A673 (cell line): ENCODE results near the gene ZDHHC22. TPM values are rescaled to one million over a fixed set of nuclear protein-coding genes. Genes with fewer than 3 reads are reported as not detected.

Source experiments
- BruUV-seq: library from RNA; stranded (reverse); fragments of 400-500 nt; replicated peaks from 2 replicates; lab custom pipeline; 2021; lab: Mats Ljungman, UMichigan
- CTCF ChIA-PET: fragments of 300-600 bp; sonication (Branson Sonifier 250); formaldehyde crosslinking; loops from one replicate; lab custom pipeline; 2022; ENCODE audit warnings: antibody characterized with exemption; lab: Charles Lee
- POLR2A ChIA-PET: fragments of 300-600 bp; sonication (Branson Sonifier 250); formaldehyde crosslinking; loops from one replicate; lab custom pipeline; 2022; ENCODE audit warnings: antibody characterized with exemption; ENCODE audit not compliant: low non-redundant PET; lab: Charles Lee
- DNase-seq: peaks from one replicate; pipeline ENCODE4 v3.0.0-alpha.2; 2015; ENCODE audit warnings: low spot score
- H3K27ac ChIP-seq: fragments of 200-600 bp; sonication (generic); 2 replicates; pipeline ENCODE4 v1.5.1; 2016; ENCODE audit warnings: mixed run types, low read depth, mild to moderate bottlenecking, mixed read lengths, antibody characterized with exemption, low read length; ENCODE audit not compliant: poor library complexity, severe bottlenecking
- H3K27me3 ChIP-seq: fragments of 200-600 bp; sonication (generic); replicated peaks from 2 replicates; pipeline ENCODE4 v1.6.1; 2017; ENCODE audit warnings: mixed run types, low read depth, mild to moderate bottlenecking, mixed read lengths, antibody characterized with exemption, low read length; ENCODE audit not compliant: insufficient read depth, poor library complexity
- H3K36me3 ChIP-seq: fragments of 200-600 bp; sonication (generic); 2 replicates; pipeline ENCODE4 v1.6.1; 2016; ENCODE audit warnings: mixed run types, mild to moderate bottlenecking, mixed read lengths, antibody characterized with exemption, low read length; ENCODE audit not compliant: insufficient read depth, poor library complexity, severe bottlenecking
- H3K4me1 ChIP-seq: fragments of 200-600 bp; sonication (generic); 2 replicates; pipeline ENCODE4 v1.6.1; 2017; ENCODE audit warnings: mixed run types, mild to moderate bottlenecking, mixed read lengths, antibody characterized with exemption, low read length; ENCODE audit not compliant: insufficient read depth, poor library complexity, severe bottlenecking
- H3K4me3 ChIP-seq: fragments of 200-600 bp; sonication (generic); 2 replicates; pipeline ENCODE4 v1.5.1; 2016; ENCODE audit warnings: low read depth, mixed run types, mild to moderate bottlenecking, mixed read lengths, low read length; ENCODE audit not compliant: poor library complexity, severe bottlenecking
- H3K9me3 ChIP-seq: fragments of 200-600 bp; sonication (generic); 2 replicates; pipeline ENCODE4 v1.6.1; 2016; ENCODE audit warnings: mixed run types, low read depth, mild to moderate bottlenecking, mixed read lengths, antibody characterized with exemption, low read length; ENCODE audit not compliant: poor library complexity, severe bottlenecking
- CTCF ChIP-seq: fragments of 300-800, 200-600 bp; sonication (generic); conservative IDR thresholded peaks from 2 replicates; pipeline ENCODE4 v1.5.1; 2017; ENCODE audit warnings: low read depth, mild to moderate bottlenecking, antibody characterized with exemption, low read length, moderate library complexity, mixed read lengths
- EZH2 ChIP-seq: fragments of 200-600 bp; sonication (generic); IDR thresholded peaks from 2 replicates; pipeline ENCODE4 v1.6.1; 2017; ENCODE audit warnings: borderline replicate concordance, low read depth, mild to moderate bottlenecking, mixed read lengths, antibody characterized with exemption, low read length; ENCODE audit not compliant: poor library complexity, severe bottlenecking
- intact Hi-C: fragments of 100-400 bp; cut with micrococcal nuclease; formaldehyde crosslinking; loops from one replicate; pipeline ENCODE4 v1.10.0; 2022; ENCODE audit not compliant: unreplicated experiment
- total RNA-seq: library from RNA; stranded (reverse); gene quantifications from 2 replicates; pipeline ENCODE4 v1.2.3, GENCODE V29; 2021

The ZDHHC22 gene
- total RNA-seq, 1 experiment from 2014 or later: 0.60 TPM

- Histone ChIP-seq H3K4me3 (peak overlapping the region; percentile 1), H3K36me3 (peaks cover 54% of the 10 kb centered on the region), H3K4me1 (peaks cover 34% of the 10 kb centered on the region), H3K27ac (peak overlapping the region; percentile 92), H3K27me3 (no peaks in the 10 kb centered on the region), H3K9me3 (no peaks in the 10 kb centered on the region)
- TF ChIP-seq CTCF (no peak), EZH2 (no peak)
- peak; percentile 75 for DNase-seq
- ChIA-PET CTCF (interaction anchor here (0.6 to 1.2 kb wide), 4 partner anchors 11 to 40 kb away, joined by 3 to 7 read pairs (median 4); no protein-coding TSS in a partner anchor), POLR2A (interaction anchor here (0.6 kb wide), 1 partner anchor 143 kb away, joined by 4 read pairs; no protein-coding TSS in a partner anchor)
- intact Hi-C loops: no loop called here
- BruUV-seq: no TSS peak
Measured at GRCh38 chr14:77111021-77111420, 30.6 kb downstream of the ZDHHC22 start.

GRCh38 chr14:77110286-77110685, 31.3 kb downstream of the ZDHHC22 start:
- Histone ChIP-seq H3K36me3 (peaks cover 54% of the 10 kb centered on the region), H3K4me3 (no peak overlapping the region), H3K4me1 (peaks cover 34% of the 10 kb centered on the region), H3K27me3 (no peaks in the 10 kb centered on the region), H3K27ac (peak overlapping the region; percentile 92), H3K9me3 (no peaks in the 10 kb centered on the region)
- BruUV-seq: no TSS peak
- POLR2A ChIA-PET: no interaction called here
- CTCF ChIA-PET: interaction anchor here (1.2 kb wide), 1 partner anchor 12 kb away, joined by 3 read pairs; no protein-coding TSS in a partner anchor
- intact Hi-C loops: no loop called here
- no peak for DNase-seq
- TF ChIP-seq CTCF: no peak
- no peak for TF ChIP-seq EZH2

GRCh38 chr14:77109656-77110055, 31.9 kb downstream of the ZDHHC22 start:
- H3K9me3 ChIP-seq: no peaks in the 10 kb centered on the region
- ChIA-PET CTCF (interaction anchor here (0.8 kb wide), 1 partner anchor 15 kb away, joined by 3 read pairs; no protein-coding TSS in a partner anchor), POLR2A (no interaction called here)
- H3K27ac ChIP-seq: peak overlapping the region; percentile 92
- no TSS peak for BruUV-seq
- H3K4me3 ChIP-seq: no peak overlapping the region
- intact Hi-C loops: no loop called here
- peaks cover 34% of the 10 kb centered on the region for H3K4me1 ChIP-seq
- no peak for TF ChIP-seq CTCF
- no peak for TF ChIP-seq EZH2
- no peaks in the 10 kb centered on the region for H3K27me3 ChIP-seq
- no peak for DNase-seq
- peaks cover 48% of the 10 kb centered on the region for H3K36me3 ChIP-seq
